Mesendoderm (in vitro differentiated cells): Measurements from ENCODE around the gene TCN2.
"Not testable (repeated sequence)": the region's sequence is repeated elsewhere in the genome, so short reads cannot be mapped to it uniquely, and the experiment has no call there.

Source experiments
- DNase-seq: peaks from one replicate; pipeline ENCODE4 v3.0.0; 2013
- H2AK5ac ChIP-seq: 2 replicates; pipeline ENCODE4 v1.6.1; 2013; ENCODE audit warnings: low read length, inconsistent platforms
- H2BK120ac ChIP-seq: 2 replicates; pipeline ENCODE4 v1.6.1; 2013; ENCODE audit warnings: low read depth, mild to moderate bottlenecking, low read length, moderate library complexity, mixed read lengths
- H2BK15ac ChIP-seq: replicated peaks from 2 replicates; pipeline ENCODE4 v1.6.1; 2013; ENCODE audit warnings: low read depth, mild to moderate bottlenecking, moderate library complexity
- H2BK5ac ChIP-seq: 2 replicates; pipeline ENCODE4 v1.6.1; 2013; ENCODE audit warnings: low read length, inconsistent platforms
- H3K18ac ChIP-seq: 2 replicates; pipeline ENCODE4 v1.6.1; 2013; ENCODE audit warnings: mild to moderate bottlenecking, low read length, mixed read lengths
- H3K23ac ChIP-seq: one replicate; pipeline ENCODE4 v1.6.1; 2013; ENCODE audit warnings: low read length
- H3K27ac ChIP-seq: 2 replicates; pipeline ENCODE4 v1.5.1; 2013; ENCODE audit warnings: low read depth, mild to moderate bottlenecking, inconsistent platforms, low read length, moderate library complexity
- H3K27me3 ChIP-seq: 2 replicates; pipeline ENCODE4 v1.6.1; 2013; ENCODE audit warnings: low read length, control low read depth, mild to moderate bottlenecking, inconsistent platforms; ENCODE audit not compliant: insufficient read depth, poor library complexity
- H3K36me3 ChIP-seq: 2 replicates; pipeline ENCODE4 v1.6.1; 2013; ENCODE audit warnings: low read length, inconsistent platforms; ENCODE audit not compliant: control insufficient read depth, insufficient read depth
- H3K4ac ChIP-seq: one replicate; pipeline ENCODE4 v1.6.1; 2013; ENCODE audit warnings: low read depth, mild to moderate bottlenecking, low read length, moderate library complexity
- H3K4me1 ChIP-seq: 2 replicates; pipeline ENCODE4 v1.6.1; 2013; ENCODE audit warnings: low read depth, low read length, inconsistent platforms; ENCODE audit not compliant: control insufficient read depth
- H3K4me2 ChIP-seq: 2 replicates; pipeline ENCODE4 v1.6.1; 2013; ENCODE audit warnings: low read length
- H3K4me3 ChIP-seq: 2 replicates; pipeline ENCODE4 v1.5.1; 2013; ENCODE audit warnings: mild to moderate bottlenecking, low read length
- H3K56ac ChIP-seq: one replicate; pipeline ENCODE4 v1.6.1; 2013; ENCODE audit warnings: low read length
- H3K79me1 ChIP-seq: 2 replicates; pipeline ENCODE4 v1.6.1; 2013; ENCODE audit warnings: low read length, inconsistent platforms
- H3K79me2 ChIP-seq: 2 replicates; pipeline ENCODE4 v1.6.1; 2013; ENCODE audit warnings: mild to moderate bottlenecking, low read length; ENCODE audit not compliant: control insufficient read depth, insufficient read depth
- H3K9ac ChIP-seq: 2 replicates; pipeline ENCODE4 v1.6.1; 2013; ENCODE audit warnings: low read length, inconsistent platforms
- H4K5ac ChIP-seq: one replicate; pipeline ENCODE4 v1.6.1; 2013; ENCODE audit warnings: low read length
- H4K8ac ChIP-seq: one replicate; pipeline ENCODE4 v1.6.1; 2013; ENCODE audit warnings: low read depth, mild to moderate bottlenecking, control low read depth, low read length, moderate library complexity
- WGBS: extraction: QIAGEN DNeasy Blood & Tissue Kit; methylation state at CpG from one replicate; pipeline ENCODE4 v1.1.7; 2013; ENCODE audit warnings: low lambda C conversion rate, missing lambda C conversion rate; ENCODE audit not compliant: insufficient coverage; ENCODE audit errors: extremely low coverage; 5-methylcytosine and 5-hydroxymethylcytosine counted together

Gene TCN2

DNA sequence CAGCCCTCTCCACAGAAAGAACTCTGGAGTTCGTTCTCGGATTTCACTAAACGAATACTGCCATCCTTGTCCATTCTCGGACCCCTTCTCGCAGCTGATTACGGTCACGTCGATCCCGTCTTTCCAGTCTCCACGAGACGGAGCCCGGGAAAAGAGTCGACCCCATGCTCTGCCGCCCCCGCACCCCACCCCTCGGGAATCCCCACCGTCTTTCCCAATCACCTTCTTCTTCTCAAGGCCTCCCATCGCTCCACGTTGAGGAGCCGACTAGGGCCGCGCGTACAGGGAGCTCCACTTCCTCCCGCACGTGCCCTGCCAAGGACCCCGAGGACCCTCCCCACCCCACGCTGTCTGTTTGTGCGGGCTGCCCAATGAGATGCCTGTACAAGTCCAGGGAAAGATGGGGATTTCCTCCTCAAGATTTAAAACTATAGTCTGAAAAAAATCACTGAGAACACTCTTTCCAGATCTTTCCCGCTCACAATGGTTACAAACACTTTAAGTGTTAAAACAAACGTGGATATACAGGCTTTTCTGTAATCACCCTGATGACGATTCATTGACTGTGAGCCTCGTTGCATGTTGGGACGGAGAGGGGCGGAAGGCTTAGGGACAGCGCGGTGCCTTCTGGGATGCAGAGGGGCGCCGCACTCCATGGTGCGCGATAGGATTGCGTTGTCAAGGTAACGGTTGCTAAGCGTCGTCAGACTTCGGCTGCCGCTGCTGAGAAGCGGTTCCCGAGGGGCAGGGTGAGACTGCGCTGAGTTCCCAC lies 15.2 kb upstream of the TCN2 start, which contains the start of gene PES1:
Gene PES1, minus strand, starts transcription at position 323 of the 772 bp plus-strand sequence. Its CDS starts 77 bp downstream, at position 246.
- Histone ChIP-seq H3K18ac (peak within 1 kb of the TSS; percentile 18), H4K8ac (no peak within 1 kb of the TSS), H3K4me3 (peak within 1 kb of the TSS; percentile 93), H3K36me3 (peaks cover 14% of the 10 kb centered on the region), H3K27ac (no peak within 1 kb of the TSS), H3K4ac (no peak within 1 kb of the TSS), H2BK5ac (no peak within 1 kb of the TSS), H3K56ac (peak within 1 kb of the TSS; percentile 95), H3K79me1 (peaks cover 12% of the 10 kb centered on the region), H2AK5ac (no peak within 1 kb of the TSS), H3K23ac (no peak within 1 kb of the TSS), H3K27me3 (no peaks in the 10 kb centered on the region), H4K5ac (no peak within 1 kb of the TSS), H3K4me2 (peak within 1 kb of the TSS; percentile 89), H3K9ac (peak within 1 kb of the TSS; percentile 85), H3K79me2 (peaks cover 21% of the 10 kb centered on the region), H3K4me1 (peaks cover 3% of the 10 kb centered on the region), H2BK15ac (no peak within 1 kb of the TSS), H2BK120ac (no peak within 1 kb of the TSS)
- no CpG with 5 or more reads among the region's 49 CpGs for WGBS
- DNase-seq = peak; percentile 100

DNA sequence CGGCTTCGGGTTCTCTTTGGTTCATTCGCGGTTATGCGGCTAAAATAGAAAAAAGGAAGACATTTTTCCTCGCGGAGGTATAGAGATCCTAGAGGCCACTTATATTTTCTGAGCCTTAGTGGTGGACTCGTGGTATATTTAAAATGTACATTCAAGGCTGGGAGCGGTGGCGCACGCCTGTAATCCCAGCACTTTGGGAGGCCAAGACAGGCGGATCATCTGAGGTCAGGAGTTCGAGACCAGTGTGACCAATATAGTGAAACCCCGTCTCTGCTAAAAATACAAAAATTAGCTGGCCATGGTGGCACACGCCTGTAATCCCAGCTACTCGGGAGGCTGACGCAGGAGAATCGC lies 14.6 kb upstream of the TCN2 start:
- H3K36me3 ChIP-seq, H2BK5ac ChIP-seq, H3K56ac ChIP-seq, H3K9ac ChIP-seq, H2AK5ac ChIP-seq, H3K27me3 ChIP-seq, DNase-seq, H2BK120ac ChIP-seq, H3K18ac ChIP-seq, H3K4me1 ChIP-seq, H3K4me3 ChIP-seq, H2BK15ac ChIP-seq, H4K5ac ChIP-seq, H4K8ac ChIP-seq, H3K23ac ChIP-seq, H3K27ac ChIP-seq, H3K4me2 ChIP-seq, H3K4ac ChIP-seq: not testable (repeated sequence)
- Histone ChIP-seq H3K79me2 (peaks cover 21% of the 10 kb centered on the region), H3K79me1 (peaks cover 12% of the 10 kb centered on the region)
- no CpG with 5 or more reads among the region's 18 CpGs for WGBS

- Histone ChIP-seq H2BK5ac (no peak overlapping the region), H3K4me3 (no peak overlapping the region), H3K4ac (no peak overlapping the region), H3K23ac (no peak overlapping the region), H3K79me1 (peaks cover 3% of the 10 kb centered on the region), H4K5ac (no peak overlapping the region), H2BK120ac (no peak overlapping the region), H3K27me3 (no peaks in the 10 kb centered on the region), H2BK15ac (no peak overlapping the region), H3K18ac (no peak overlapping the region), H3K9ac (no peak overlapping the region), H3K27ac (no peak overlapping the region), H3K4me2 (no peak overlapping the region), H2AK5ac (no peak overlapping the region), H3K36me3 (no peaks in the 10 kb centered on the region), H3K56ac (no peak overlapping the region), H3K4me1 (no peaks in the 10 kb centered on the region), H3K79me2 (peaks cover 3% of the 10 kb centered on the region), H4K8ac (no peak overlapping the region)
- WGBS = no CpG with 5 or more reads among the region's 2 CpGs
- DNase-seq = no peak
Observed at GRCh38 chr22:30596199-30596598, 10.8 kb upstream of the TCN2 start.

GRCh38 chr22:30596886-30597285 lies 10.1 kb upstream of the TCN2 start:
- Histone ChIP-seq H3K4me3 (no peak overlapping the region), H3K79me2 (no peaks in the 10 kb centered on the region), H3K4me2 (no peak overlapping the region), H3K27ac (no peak overlapping the region), H3K18ac (no peak overlapping the region), H2BK5ac (no peak overlapping the region), H4K5ac (no peak overlapping the region), H3K4ac (no peak overlapping the region), H3K27me3 (no peaks in the 10 kb centered on the region), H3K9ac (no peak overlapping the region), H2BK120ac (no peak overlapping the region), H3K56ac (no peak overlapping the region), H3K79me1 (no peaks in the 10 kb centered on the region), H4K8ac (no peak overlapping the region), H2BK15ac (no peak overlapping the region), H3K36me3 (no peaks in the 10 kb centered on the region), H3K23ac (no peak overlapping the region), H2AK5ac (no peak overlapping the region), H3K4me1 (no peaks in the 10 kb centered on the region)
- WGBS = no CpG with 5 or more reads among the region's 29 CpGs
- no peak for DNase-seq

DNA sequence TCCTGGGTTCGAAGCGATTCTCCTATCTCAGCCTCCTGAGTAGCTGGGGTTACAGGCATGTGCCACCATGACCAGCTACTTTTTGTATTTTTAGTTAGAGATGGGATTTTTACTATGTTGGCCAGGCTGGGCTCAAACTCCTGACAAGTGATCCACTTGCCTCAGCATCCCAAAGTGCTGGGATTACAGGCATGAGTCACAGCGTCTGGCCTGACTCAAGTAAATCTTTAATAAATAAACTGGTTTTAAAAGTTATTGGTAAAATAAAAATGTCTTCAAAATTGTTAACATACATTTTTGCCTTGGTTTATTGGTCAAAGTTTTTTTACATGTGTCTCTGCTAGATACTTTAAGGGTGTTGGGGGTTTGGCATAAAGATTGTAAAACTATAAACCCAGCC lies 8.0 kb upstream of the TCN2 start:
- H3K9ac ChIP-seq = no peak overlapping the region
- no peak overlapping the region for H2AK5ac ChIP-seq
- no peak overlapping the region for H3K27ac ChIP-seq
- no peak overlapping the region for H2BK5ac ChIP-seq
- H3K79me2 ChIP-seq = no peaks in the 10 kb centered on the region
- no peak overlapping the region for H4K8ac ChIP-seq
- no peak for DNase-seq
- H3K18ac ChIP-seq = no peak overlapping the region
- no peaks in the 10 kb centered on the region for H3K27me3 ChIP-seq
- WGBS = no CpG with 5 or more reads among the region's 3 CpGs
- no peaks in the 10 kb centered on the region for H3K36me3 ChIP-seq
- H3K23ac ChIP-seq = no peak overlapping the region
- no peak overlapping the region for H2BK15ac ChIP-seq
- H2BK120ac ChIP-seq = no peak overlapping the region
- no peak overlapping the region for H3K4me2 ChIP-seq
- no peaks in the 10 kb centered on the region for H3K79me1 ChIP-seq
- H3K4ac ChIP-seq = no peak overlapping the region
- H3K56ac ChIP-seq = no peak overlapping the region
- no peak overlapping the region for H3K4me3 ChIP-seq
- H3K4me1 ChIP-seq = no peaks in the 10 kb centered on the region
- H4K5ac ChIP-seq = no peak overlapping the region

- peaks cover 2% of the 10 kb centered on the region for H3K4me1 ChIP-seq
- no peaks in the 10 kb centered on the region for H3K79me1 ChIP-seq
- no peak for DNase-seq
- H2BK5ac ChIP-seq = no peak overlapping the region
- no peaks in the 10 kb centered on the region for H3K36me3 ChIP-seq
- no peak overlapping the region for H3K56ac ChIP-seq
- no peak overlapping the region for H2AK5ac ChIP-seq
- no peak overlapping the region for H4K5ac ChIP-seq
- no peak overlapping the region for H3K18ac ChIP-seq
- H3K27me3 ChIP-seq = no peaks in the 10 kb centered on the region
- H3K4me3 ChIP-seq = no peak overlapping the region
- H3K27ac ChIP-seq = no peak overlapping the region
- H3K23ac ChIP-seq = no peak overlapping the region
- H2BK15ac ChIP-seq = no peak overlapping the region
- H3K4me2 ChIP-seq = no peak overlapping the region
- H3K79me2 ChIP-seq = no peaks in the 10 kb centered on the region
- no peak overlapping the region for H3K9ac ChIP-seq
- WGBS = no CpG with 5 or more reads among the region's 3 CpGs
- H4K8ac ChIP-seq = no peak overlapping the region
- no peak overlapping the region for H3K4ac ChIP-seq
- H2BK120ac ChIP-seq = no peak overlapping the region
Observed at GRCh38 chr22:30600921-30601320, 6.1 kb upstream of the TCN2 start.
